ENCODE measurements around the gene ING1.
"Not testable (repeated sequence)": the region's sequence is repeated elsewhere in the genome, so short reads cannot be mapped to it uniquely, and the experiment has no call there.

ING1 gene

GRCh38 chr13:110681868-110682550 lies 31.5 kb upstream of the ING1 start:
- Histone ChIP-seq H3K4me3 (ENCODE audit: low read length) (no peak overlapping the region), H3K9ac (ENCODE audit: low read length) (no peak overlapping the region), H3K4me1 (ENCODE audit: control insufficient read depth, insufficient read depth, low read length) (no peaks in the 10 kb centered on the region), H3K27me3 (replicated peaks; ENCODE audit: control insufficient read depth, insufficient read depth, low read length) (no peaks in the 10 kb centered on the region), H3K36me3 (ENCODE audit: control insufficient read depth, insufficient read depth, low read length, severe bottlenecking) (peaks cover 86% of the 10 kb centered on the region), H3K9me3 (ENCODE audit: control insufficient read depth, low read length) (no peaks in the 10 kb centered on the region)
- DNase-seq (ENCODE audit: low read depth): no peak

GRCh38 chr13:110682746-110683145 lies 30.8 kb upstream of the ING1 start:
- H3K27me3 ChIP-seq (replicated peaks; ENCODE audit: control insufficient read depth, insufficient read depth, low read length): no peaks in the 10 kb centered on the region
- no peak overlapping the region for H3K9ac ChIP-seq (ENCODE audit: low read length)
- H3K36me3 ChIP-seq (ENCODE audit: control insufficient read depth, insufficient read depth, low read length, severe bottlenecking): peaks cover 93% of the 10 kb centered on the region
- DNase-seq (ENCODE audit: low read depth): no peak
- H3K4me1 ChIP-seq (ENCODE audit: control insufficient read depth, insufficient read depth, low read length): no peaks in the 10 kb centered on the region
- H3K9me3 ChIP-seq (ENCODE audit: control insufficient read depth, low read length): no peaks in the 10 kb centered on the region
- H3K4me3 ChIP-seq (ENCODE audit: low read length): no peak overlapping the region

GRCh38 chr13:110683203-110683883 lies 30.2 kb upstream of the ING1 start:
- Histone ChIP-seq H3K9me3 (ENCODE audit: control insufficient read depth, low read length) (no peaks in the 10 kb centered on the region), H3K4me3 (ENCODE audit: low read length) (no peak overlapping the region), H3K27me3 (replicated peaks; ENCODE audit: control insufficient read depth, insufficient read depth, low read length) (no peaks in the 10 kb centered on the region), H3K4me1 (ENCODE audit: control insufficient read depth, insufficient read depth, low read length) (no peaks in the 10 kb centered on the region), H3K36me3 (ENCODE audit: control insufficient read depth, insufficient read depth, low read length, severe bottlenecking) (peaks cover 93% of the 10 kb centered on the region), H3K9ac (ENCODE audit: low read length) (no peak overlapping the region)
- DNase-seq (ENCODE audit: low read depth): peak; percentile 52

- H3K9me3 ChIP-seq (ENCODE audit: control insufficient read depth, low read length): no peaks in the 10 kb centered on the region
- no peak overlapping the region for H3K9ac ChIP-seq (ENCODE audit: low read length)
- no peak overlapping the region for H3K4me3 ChIP-seq (ENCODE audit: low read length)
- no peaks in the 10 kb centered on the region for H3K27me3 ChIP-seq (replicated peaks; ENCODE audit: control insufficient read depth, insufficient read depth, low read length)
- peaks cover 90% of the 10 kb centered on the region for H3K36me3 ChIP-seq (ENCODE audit: control insufficient read depth, insufficient read depth, low read length, severe bottlenecking)
- H3K4me1 ChIP-seq (ENCODE audit: control insufficient read depth, insufficient read depth, low read length): no peaks in the 10 kb centered on the region
- DNase-seq (ENCODE audit: low read depth): no peak
Observed at GRCh38 chr13:110683921-110684320, 29.6 kb upstream of the ING1 start.

GRCh38 chr13:110684388-110685056 lies 29.0 kb upstream of the ING1 start:
- no peak for DNase-seq (ENCODE audit: low read depth)
- H3K36me3 ChIP-seq (ENCODE audit: control insufficient read depth, insufficient read depth, low read length, severe bottlenecking): peaks cover 94% of the 10 kb centered on the region

GRCh38 chr13:110685305-110686020 lies 28.0 kb upstream of the ING1 start:
- Histone ChIP-seq H3K4me1 (ENCODE audit: control insufficient read depth, insufficient read depth, low read length) (no peaks in the 10 kb centered on the region), H3K9me3 (ENCODE audit: control insufficient read depth, low read length) (no peaks in the 10 kb centered on the region), H3K36me3 (ENCODE audit: control insufficient read depth, insufficient read depth, low read length, severe bottlenecking) (peaks cover 93% of the 10 kb centered on the region), H3K27me3 (replicated peaks; ENCODE audit: control insufficient read depth, insufficient read depth, low read length) (no peaks in the 10 kb centered on the region), H3K4me3 (ENCODE audit: low read length) (no peak overlapping the region), H3K9ac (ENCODE audit: low read length) (no peak overlapping the region)
- DNase-seq (ENCODE audit: low read depth): peak; percentile 62

More at GRCh38 chr13:110684388-110685056, 29.0 kb upstream of the ING1 start:
- no peaks in the 10 kb centered on the region for H3K9me3 ChIP-seq (ENCODE audit: control insufficient read depth, low read length)
- no peaks in the 10 kb centered on the region for H3K27me3 ChIP-seq (replicated peaks; ENCODE audit: control insufficient read depth, insufficient read depth, low read length)
- H3K4me1 ChIP-seq (ENCODE audit: control insufficient read depth, insufficient read depth, low read length): no peaks in the 10 kb centered on the region
- H3K4me3 ChIP-seq (ENCODE audit: low read length): no peak overlapping the region
- H3K9ac ChIP-seq (ENCODE audit: low read length): no peak overlapping the region

- Histone ChIP-seq H3K36me3 (ENCODE audit: control insufficient read depth, insufficient read depth, low read length, severe bottlenecking) (peaks cover 76% of the 10 kb centered on the region), H3K9ac (ENCODE audit: low read length) (no peak overlapping the region), H3K4me3 (ENCODE audit: low read length) (no peak overlapping the region), H3K27me3 (replicated peaks; ENCODE audit: control insufficient read depth, insufficient read depth, low read length) (no peaks in the 10 kb centered on the region), H3K4me1 (ENCODE audit: control insufficient read depth, insufficient read depth, low read length) (no peaks in the 10 kb centered on the region), H3K9me3 (ENCODE audit: control insufficient read depth, low read length) (no peaks in the 10 kb centered on the region)
- DNase-seq (ENCODE audit: low read depth): no peak
Observed at GRCh38 chr13:110687736-110688135, 25.8 kb upstream of the ING1 start.

- Histone ChIP-seq H3K4me3 (ENCODE audit: low read length) (no peak overlapping the region), H3K9ac (ENCODE audit: low read length) (no peak overlapping the region), H3K9me3 (ENCODE audit: control insufficient read depth, low read length) (no peaks in the 10 kb centered on the region), H3K36me3 (ENCODE audit: control insufficient read depth, insufficient read depth, low read length, severe bottlenecking) (peaks cover 70% of the 10 kb centered on the region), H3K27me3 (replicated peaks; ENCODE audit: control insufficient read depth, insufficient read depth, low read length) (no peaks in the 10 kb centered on the region), H3K4me1 (ENCODE audit: control insufficient read depth, insufficient read depth, low read length) (no peaks in the 10 kb centered on the region)
- no peak for DNase-seq (ENCODE audit: low read depth)
Observed at GRCh38 chr13:110689041-110689440, 24.5 kb upstream of the ING1 start.

GRCh38 chr13:110689711-110690110 lies 23.8 kb upstream of the ING1 start:
- H3K9me3 ChIP-seq (ENCODE audit: control insufficient read depth, low read length): no peaks in the 10 kb centered on the region
- no peak for DNase-seq (ENCODE audit: low read depth)
- no peak overlapping the region for H3K4me3 ChIP-seq (ENCODE audit: low read length)
- H3K27me3 ChIP-seq (replicated peaks; ENCODE audit: control insufficient read depth, insufficient read depth, low read length): no peaks in the 10 kb centered on the region
- H3K36me3 ChIP-seq (ENCODE audit: control insufficient read depth, insufficient read depth, low read length, severe bottlenecking): peaks cover 69% of the 10 kb centered on the region
- no peak overlapping the region for H3K9ac ChIP-seq (ENCODE audit: low read length)
- no peaks in the 10 kb centered on the region for H3K4me1 ChIP-seq (ENCODE audit: control insufficient read depth, insufficient read depth, low read length)

- Histone ChIP-seq H3K4me1 (ENCODE audit: control insufficient read depth, insufficient read depth, low read length) (no peaks in the 10 kb centered on the region), H3K36me3 (ENCODE audit: control insufficient read depth, insufficient read depth, low read length, severe bottlenecking) (peaks cover 69% of the 10 kb centered on the region)
Observed at GRCh38 chr13:110690516-110690915, 23.0 kb upstream of the ING1 start.

GRCh38 chr13:110695774-110696173 lies 17.7 kb upstream of the ING1 start:
- not testable (repeated sequence) for H3K4me1 ChIP-seq (ENCODE audit: control insufficient read depth, insufficient read depth, low read length); H3K9me3 ChIP-seq (ENCODE audit: control insufficient read depth, low read length); H3K4me3 ChIP-seq (ENCODE audit: low read length); DNase-seq (ENCODE audit: low read depth); H3K27me3 ChIP-seq (replicated peaks; ENCODE audit: control insufficient read depth, insufficient read depth, low read length); H3K9ac ChIP-seq (ENCODE audit: low read length)
- peaks cover 66% of the 10 kb centered on the region for H3K36me3 ChIP-seq (ENCODE audit: control insufficient read depth, insufficient read depth, low read length, severe bottlenecking)

More at GRCh38 chr13:110690516-110690915, 23.0 kb upstream of the ING1 start:
- DNase-seq (ENCODE audit: low read depth): no peak
- no peak overlapping the region for H3K9ac ChIP-seq (ENCODE audit: low read length)
- no peaks in the 10 kb centered on the region for H3K9me3 ChIP-seq (ENCODE audit: control insufficient read depth, low read length)
- H3K4me3 ChIP-seq (ENCODE audit: low read length): no peak overlapping the region
- H3K27me3 ChIP-seq (replicated peaks; ENCODE audit: control insufficient read depth, insufficient read depth, low read length): no peaks in the 10 kb centered on the region
